HG02642 (cell line): ENCODE data around the gene PRIMA1.

Experiments used
- ATAC-seq: cut with Tn5 transposase; IDR thresholded peaks from one replicate; pipeline ENCODE4 v1.9.1; 2021; ENCODE audit warnings: mild to moderate bottlenecking; ENCODE audit not compliant: unreplicated experiment, poor library complexity

PRIMA1 gene

DNA sequence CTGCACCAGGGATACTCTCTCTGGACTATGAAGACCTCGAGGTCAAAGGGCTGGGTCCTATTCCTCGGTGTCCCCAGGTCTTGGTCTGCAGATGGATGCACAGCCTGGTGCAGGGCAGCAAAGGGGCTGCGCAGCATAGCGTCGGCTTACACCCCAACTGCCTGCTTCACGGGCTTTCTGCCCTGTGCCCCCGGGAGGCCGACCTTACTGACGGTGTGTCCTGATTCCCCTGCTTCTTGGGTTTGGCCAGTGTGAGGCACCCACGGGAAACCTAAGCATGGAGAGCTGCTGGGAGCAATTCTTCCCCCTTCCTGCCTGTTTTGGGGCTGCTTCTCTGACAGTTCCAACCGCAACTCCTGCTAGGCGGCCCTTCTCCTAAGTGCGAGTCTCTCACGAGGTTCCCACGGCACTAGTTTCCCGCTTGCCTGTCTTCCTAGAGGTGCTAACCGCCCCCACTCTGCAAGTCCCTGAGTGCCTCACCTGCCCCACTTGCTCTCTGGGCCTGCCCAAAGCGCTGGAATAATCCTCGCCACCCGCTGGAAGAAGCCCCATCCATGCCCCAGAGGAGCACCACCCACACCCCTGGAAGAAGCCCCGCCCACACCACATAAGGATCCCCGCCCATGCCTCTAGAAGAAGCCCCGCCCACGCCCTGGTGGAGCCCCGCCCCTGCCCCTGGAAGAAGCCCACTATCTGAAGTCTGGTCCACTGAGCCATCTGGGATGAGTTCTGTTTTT lies 54.0 kb downstream of the PRIMA1 start:
- no peak for ATAC-seq

DNA sequence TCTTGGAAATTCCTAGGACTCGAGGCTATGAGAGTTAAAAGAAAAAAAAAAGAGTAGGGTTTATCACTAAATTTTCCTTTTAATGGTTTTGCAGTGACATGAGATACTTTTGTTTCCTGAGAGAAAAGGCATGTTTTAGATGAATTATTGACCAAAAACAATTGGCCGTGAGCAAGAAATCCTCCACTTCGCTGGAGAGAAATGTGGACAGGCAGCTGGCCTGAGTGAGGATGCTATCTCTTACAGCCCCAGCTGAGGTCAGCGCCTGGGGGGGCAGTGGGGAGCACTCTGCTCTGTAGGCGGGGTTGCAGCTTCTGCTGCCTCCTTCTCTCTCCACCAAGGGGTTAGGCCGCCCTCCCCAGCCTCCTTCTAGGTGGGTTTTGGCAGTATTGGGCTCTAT lies 54.7 kb downstream of the PRIMA1 start:
- ATAC-seq = no peak

DNA sequence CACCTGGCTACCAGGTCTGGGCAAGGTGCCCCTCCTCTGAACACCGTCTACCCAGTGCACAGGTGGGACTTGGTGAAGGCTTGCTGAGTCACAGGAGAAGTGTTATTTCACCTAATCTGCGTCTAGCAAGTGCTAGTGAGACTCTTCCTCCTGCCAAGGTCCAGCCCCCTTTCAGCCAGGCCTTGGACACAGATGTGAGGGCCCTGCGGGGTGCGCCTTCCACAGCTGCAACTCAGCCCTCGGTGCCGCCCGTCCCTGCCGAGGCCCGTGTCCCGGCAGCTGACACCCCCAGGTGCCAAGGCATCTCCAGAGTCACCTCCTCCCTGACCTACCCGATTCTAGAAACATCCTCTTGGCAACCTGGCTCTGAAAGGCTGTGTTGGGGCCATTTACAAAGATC lies 55.1 kb downstream of the PRIMA1 start:
- no peak for ATAC-seq

DNA sequence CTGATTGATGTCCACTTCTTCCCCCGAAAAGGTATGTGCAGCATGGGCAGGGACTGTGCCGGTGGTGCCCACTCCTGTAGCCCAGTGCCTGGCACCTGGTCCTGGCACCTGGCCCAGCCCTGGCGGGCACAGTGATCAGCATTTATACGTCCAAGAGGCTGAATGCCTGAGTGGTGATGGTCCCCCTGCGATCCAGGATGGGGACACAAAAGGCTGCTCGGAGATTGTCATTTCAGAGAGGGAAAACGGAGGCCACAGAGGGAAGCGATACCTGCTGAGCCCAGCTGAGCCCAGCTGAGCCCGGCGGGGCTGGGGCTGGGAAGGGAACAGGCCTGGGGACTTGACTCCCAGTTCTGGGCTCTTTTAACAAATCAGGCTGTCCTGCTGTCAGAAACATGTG lies 55.8 kb downstream of the PRIMA1 start:
- no peak for ATAC-seq

DNA sequence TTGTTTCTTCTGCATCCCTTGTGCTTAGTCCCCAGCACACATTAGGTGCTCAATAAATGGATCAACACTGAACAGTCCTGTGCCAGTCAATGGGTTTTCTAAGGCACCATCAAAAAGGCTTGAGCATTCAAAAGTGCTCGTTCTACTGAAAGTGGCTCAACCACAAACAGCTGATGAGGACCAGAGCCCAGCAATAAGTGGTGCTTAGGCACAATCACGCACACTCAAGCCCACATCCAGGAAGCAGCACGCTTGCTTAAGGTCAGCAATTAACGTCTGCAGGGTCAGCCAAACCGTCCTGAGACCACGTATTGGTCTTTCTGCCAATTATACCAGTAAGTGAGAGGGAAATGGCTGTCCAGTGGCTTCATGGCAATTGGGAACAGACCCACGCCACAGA lies 56.5 kb downstream of the PRIMA1 start:
- no peak for ATAC-seq

DNA sequence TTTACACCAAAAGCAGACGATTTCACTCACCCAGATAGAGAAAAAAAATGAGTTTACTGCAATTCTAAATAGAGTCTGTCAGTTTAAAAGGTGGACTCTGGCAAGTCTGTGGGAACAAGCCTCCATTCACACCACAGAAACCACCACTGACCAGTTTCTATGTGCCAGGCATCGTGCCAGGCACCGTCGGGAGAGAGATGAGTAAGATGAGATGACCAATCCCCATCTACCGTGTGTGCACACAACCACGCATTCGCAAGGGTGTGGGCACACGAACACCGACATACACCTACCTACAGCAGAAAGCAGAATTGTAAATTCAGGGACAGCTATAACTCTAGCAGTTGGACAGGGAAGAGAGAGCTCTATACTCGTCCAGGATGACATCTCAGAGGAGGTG lies 58.3 kb downstream of the PRIMA1 start:
- no peak for ATAC-seq

DNA sequence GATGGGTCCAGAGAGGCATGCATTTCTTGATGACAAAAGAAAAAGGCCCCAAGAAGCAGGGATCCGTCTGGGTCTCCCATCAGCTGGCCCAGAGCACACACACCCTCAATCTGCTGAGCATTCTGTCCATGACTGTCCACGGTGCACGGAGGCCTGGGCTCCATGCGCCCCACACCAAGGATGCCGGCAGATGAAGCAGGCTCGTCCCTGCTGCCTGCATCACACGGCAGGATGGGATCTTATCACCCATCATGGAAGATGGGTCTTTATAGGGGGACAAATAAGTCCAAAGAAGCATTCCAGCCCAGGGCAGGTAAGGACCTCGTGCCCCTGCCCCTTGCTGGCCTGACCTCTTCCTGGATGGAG lies 59.7 kb downstream of the PRIMA1 start:
- ATAC-seq = no peak

DNA sequence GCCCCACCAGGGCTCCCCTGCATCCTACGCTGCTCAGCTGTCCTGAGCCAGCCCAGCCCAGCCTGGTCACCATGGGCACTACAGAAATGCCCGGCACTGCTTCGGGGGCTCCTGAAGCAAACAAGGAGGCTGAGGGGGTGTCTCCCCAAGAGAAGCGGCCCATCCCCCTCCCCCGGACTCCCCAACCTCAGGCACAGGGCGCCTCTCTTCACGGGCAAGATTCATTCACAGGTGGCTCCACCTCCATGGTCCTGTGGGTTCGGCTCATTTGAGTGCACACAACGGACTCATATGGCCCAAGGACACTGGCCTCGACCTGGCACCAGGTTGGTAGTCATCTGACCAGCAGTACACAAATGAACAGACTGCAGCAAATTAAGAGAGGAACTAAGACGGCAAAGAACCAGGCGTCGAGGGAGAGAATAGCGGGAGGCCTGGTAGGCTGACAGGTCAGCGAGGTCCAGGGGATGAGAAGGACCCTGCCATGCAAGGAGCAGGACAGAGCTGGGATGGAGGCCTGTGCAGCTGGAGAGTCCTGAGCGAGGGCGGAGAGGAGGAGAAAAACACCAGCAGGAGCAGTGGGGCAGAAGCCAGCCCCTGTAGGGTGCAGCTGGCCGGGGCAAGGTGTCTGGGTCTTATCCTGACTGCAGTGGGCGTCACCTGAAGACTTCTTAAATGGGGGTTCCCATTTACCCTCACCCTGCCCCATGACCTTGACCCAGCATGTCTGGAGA lies 60.2 kb downstream of the PRIMA1 start:
- no peak for ATAC-seq

DNA sequence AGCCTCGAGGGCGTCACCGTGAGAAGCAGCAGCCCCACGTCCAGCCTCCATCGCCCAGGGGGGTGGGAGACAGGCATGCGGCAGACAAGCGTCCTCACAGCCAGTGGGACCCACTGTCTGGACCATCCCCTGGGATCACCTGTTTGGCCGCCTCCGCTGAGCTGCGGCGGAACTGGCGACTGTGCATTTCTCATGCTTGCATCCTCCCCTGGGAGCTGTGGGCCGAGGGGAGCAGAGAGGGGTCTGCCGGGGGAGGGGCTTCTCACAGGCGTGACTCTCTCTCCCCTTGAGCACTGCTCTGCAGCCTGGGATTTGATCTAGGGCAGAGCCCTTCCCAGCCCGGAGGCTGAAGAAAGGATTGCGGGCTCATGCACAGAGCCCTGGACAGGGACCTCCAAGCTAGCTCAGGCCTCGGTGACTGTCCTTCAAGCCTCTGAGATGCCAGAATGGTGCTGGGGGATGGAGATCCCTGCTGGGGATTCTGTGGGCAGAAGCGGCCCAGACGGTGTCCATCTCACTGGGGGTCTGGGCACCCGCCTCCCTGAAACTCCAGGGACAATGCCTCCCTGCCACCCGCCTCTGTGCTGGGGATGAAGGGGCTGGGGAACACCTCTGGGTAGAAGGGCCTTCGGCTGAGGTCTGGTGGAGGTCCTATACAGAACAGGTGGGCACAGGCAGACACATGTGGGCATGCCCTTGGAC lies 61.1 kb downstream of the PRIMA1 start:
- ATAC-seq = no peak

DNA sequence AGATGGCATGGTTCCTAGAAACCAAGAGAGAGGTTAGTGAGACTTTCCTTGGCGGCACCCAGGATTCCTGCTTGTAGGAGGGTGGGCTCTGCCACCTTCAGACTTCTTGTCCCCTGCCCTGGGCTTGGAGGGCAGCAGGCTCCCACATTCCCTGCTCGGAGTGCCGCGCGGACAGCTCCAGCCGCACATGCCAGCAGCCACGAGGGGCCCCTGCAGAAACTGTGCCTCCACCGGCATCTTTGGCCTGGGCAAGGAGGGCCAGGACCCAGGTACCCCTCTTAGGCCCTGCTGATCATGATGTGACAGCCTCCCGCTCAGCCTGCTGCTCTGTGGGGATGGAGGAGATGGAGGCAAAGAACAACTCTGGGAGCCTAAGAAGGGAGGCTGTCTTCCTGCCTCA lies 62.3 kb downstream of the PRIMA1 start:
- ATAC-seq = no peak

DNA sequence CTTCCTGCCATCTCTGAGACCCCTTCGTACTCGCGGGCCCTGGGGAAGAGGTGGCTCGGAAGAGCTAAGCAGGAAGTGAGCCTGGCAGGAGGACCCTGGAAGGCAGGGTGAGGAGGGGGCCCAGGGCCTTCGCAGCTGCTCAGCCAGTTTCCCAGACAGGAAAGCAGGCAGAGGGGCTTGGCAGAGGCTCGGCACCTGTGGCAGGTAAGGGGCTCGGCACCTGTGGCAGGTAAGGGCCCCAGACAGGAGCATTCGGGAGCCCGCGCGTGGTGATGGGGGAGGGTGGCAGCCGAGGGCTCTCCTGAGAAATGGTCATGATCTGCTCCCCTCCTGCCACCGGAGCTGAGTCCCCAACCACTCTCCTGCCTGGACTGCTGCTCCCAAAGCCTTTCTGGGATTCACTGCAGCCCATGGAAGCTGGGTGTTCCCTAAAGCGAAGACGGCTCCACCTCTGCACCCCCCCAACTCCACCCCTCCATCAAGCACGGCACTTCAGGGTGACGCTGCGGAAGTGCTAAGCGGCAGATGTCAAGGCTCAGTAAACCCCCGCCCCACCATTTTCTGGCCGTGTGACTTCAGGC lies 63.2 kb downstream of the PRIMA1 start:
- no peak for ATAC-seq

DNA sequence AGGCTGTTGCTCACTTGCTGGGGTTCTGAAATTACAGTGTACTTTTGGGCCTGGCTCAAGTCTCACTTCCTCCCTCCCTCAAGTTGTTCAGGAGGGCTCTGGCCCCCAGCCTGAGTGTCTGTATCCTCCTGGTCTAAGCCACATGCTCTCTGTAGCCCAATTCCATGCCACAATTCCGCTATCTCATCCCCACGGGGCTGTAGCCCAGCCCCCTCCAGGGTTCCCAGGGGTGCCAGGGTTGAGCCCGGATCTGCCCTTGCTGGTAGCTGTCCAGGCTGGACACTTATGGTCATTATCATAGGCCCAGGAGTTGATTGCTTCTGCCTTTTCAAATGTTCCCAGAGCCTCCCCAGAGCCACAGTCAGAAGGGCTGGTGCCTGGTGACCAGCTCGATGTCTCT lies 65.3 kb downstream of the PRIMA1 start:
- no peak for ATAC-seq

DNA sequence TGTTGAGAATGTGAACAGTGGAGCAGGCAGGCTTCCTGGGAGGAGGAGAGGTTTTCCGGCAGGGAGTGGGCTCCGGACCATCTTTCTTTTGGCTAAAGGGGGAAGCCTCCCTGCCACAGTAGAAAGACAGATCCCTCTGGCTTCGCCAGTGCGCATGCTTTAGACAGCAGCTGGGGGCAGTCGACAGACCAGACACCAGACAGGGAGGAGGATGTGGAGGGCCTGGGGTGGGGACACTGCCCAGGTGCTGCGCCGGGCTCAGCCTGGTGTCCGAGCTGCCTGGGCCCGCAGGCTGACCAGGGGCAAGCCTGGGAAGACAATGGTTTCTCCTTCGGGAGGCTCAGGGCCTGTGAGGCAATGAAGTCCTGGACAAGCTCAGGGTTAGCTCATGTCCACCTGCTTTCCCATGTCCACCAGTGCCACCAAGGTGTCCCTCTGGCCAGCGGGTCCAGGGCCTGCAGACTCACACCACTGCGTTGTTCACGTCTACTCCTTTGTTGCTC lies 67.3 kb downstream of the PRIMA1 start:
- no peak for ATAC-seq

DNA sequence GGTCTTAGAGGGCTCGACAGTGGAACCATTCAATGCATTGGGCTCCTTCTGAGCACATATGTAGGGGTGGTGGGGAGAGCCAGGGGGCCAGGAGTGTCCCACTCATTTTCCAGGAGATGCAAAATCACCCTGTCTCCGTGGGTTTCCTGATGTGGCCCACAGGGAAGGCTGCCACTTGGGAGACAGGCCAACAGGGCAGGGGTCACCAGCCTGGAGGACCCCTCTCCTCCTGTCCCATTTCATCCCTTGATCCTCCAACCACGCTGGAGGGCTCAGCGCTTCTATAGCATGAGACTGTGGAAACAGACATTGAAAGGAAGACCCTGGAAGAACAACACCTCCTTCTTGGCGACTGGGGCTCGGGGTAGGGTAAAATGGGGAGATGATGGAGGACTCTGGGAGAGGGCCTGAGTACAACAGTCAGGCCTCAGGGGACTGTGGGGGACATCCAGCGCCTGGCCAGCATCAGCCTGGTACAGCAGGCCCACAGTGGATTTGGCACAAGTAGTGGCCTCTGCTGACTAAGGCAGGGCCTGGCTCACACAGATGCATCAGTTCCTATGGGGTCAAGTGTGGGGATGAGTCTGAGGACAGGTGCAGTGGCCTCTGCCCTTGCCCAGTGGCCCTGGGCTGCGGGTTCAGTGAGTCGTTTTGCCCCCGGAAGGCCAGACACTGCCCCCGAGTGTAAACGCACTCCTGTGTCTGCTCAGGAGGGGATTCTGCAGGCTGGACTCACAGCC lies 68.0 kb downstream of the PRIMA1 start:
- ATAC-seq = no peak

DNA sequence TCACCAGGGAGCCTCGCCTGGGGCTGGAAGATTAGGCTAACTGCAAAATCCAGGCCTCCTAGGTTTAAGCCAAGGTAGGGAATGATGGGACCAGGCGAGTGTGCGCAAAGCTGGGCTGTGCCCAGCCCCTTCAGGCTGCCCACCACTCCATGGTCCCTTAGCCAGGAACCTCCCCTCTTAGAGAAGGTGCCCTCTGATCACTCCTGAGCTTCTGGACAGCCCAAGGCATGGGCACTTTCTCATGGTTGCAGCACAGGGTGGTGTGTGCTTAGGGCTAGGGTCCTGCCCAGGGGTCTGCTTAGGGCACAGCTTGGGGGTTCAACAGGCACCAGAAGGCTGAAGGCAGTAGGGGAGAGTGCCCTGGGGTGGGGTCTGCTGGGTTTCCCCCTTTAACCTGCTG lies 69.0 kb downstream of the PRIMA1 start:
- no peak for ATAC-seq

DNA sequence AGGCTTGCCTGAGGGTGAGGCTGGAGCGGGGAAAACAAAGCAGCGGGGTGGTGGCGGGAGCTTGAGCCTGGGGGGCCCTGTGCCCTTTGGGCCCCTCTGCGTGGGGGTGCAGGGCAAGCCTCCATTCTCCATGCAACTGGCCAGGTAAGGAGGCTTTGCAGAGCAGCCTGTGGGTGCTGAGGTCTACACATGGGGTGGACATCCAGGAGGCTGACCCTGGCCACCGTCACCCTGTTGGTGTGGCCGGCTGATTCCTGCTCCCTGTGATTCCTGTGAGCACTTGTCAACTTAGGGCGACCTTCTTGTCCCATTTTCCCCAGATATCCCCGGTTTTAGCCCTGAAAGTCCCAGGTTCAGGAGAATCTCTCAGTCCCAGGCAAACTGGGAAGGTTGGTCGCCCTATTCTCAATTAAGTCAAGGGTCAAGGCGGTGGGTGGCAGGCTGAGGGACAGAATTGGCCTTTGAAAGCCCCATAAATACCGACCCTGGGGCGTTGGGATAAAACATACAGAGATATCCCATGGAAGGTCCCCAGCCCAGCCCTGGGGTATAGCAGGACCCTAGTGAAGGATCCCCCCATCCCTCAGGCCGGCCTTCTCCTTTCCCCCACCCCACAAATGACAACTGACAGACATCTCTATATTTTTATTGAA lies 70.5 kb downstream of the PRIMA1 start:
- no peak for ATAC-seq

DNA sequence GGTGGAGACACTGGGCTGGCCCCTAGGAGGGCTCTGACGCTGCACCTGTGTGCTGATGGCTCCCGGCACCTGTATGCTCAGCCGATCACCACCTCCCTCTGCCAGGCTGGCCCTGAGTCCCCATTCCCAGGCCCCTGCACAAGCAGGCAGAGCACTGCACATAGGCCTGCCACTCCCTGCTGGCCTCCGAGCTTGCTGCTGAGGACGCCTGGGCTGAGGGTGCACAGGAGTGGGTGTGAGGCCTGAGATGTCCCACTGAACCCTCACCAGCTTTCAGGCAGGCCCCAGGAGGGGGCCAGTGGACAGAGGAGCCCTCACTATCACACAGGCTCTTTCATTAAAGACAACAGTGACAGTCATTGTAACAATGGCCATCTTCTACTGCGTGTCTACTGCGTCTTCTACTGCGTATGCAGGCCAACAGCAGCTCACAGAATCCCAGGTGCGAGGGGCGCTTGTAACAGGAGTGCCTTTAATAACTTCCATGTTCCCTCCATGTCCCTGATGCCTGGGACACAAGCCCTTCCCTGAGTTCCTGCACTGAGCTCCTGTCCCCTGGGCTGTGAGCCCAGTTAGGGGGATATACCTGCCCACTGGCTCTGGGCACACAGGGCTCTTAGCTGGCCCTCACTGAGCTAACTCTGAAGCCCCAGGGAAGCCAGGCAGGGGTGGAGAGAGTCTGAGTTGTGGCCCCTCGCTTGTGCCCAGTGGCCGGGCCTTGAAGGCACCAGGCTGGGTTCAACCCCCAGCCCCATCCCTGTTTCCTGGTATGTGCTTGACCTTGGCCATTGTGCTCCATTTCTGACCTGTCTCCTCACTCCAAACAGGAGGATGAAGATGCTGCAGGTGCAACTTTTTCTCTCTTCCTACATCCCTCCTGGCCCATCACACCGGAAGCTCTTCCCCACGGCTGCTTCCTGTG lies 71.3 kb downstream of the PRIMA1 start:
- ATAC-seq = no peak

DNA sequence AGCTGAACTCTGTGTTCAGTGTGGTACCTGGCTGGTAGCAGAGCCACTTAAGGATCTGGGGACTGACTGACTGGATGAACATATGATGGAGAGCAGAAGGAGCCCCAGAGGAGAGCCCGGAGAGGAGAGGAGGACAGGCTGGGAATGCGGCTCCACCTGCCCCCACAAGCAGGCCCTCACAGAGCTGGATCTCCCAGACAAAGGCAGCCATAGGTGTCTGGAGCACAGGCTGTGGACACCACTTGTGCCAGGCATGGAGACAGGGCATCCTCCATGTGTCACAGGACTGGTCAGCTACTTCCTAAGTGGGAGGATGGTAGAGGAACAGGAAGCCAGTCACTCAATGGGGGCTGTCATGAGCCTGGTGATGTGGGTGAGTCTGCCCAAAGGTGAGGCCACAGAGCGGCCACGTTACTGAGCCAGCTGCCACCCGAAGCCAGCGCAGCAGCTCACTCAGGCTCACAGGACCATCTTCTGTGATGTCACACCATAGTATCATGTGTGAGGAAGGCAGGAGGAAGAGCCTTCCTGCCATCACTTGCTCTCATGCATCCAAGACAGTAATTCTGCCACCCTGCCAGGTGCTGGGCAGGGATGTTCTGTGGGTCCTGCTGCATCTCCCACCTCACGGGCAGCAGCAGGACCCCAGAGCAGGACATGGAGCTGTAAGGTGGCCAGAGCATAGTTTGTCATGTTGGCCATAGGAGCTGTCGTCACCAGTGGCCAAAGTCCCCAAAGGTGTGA lies 72.1 kb downstream of the PRIMA1 start:
- ATAC-seq = no peak
